H1 (cell line): Measurements from ENCODE around the gene ZIC1. TPM values are rescaled to one million over a fixed set of nuclear protein-coding genes. Genes with fewer than 3 reads are reported as not detected.

Experiments used
- BRCA1 ChIP-seq: IDR thresholded peaks from 2 replicates; pipeline ENCODE4 v1.6.1; 2012; ENCODE audit warnings: low read depth, low read length, improper control_type of control experiment
- CBX5 ChIP-seq: fragments of 300-800, 300-1000 bp; sonication (generic); IDR thresholded peaks from 2 replicates; pipeline ENCODE4 v1.7.1; 2016; ENCODE audit warnings: antibody characterized with exemption, low read length, low read depth
- CBX8 ChIP-seq: fragments of 300-800, 300-1000 bp; sonication (generic); IDR thresholded peaks from 2 replicates; pipeline ENCODE4 v1.7.1; 2016; ENCODE audit warnings: low read depth, low read length, borderline replicate concordance
- CTBP2 ChIP-seq: IDR thresholded peaks from 2 replicates; pipeline ENCODE4 v1.7.0; 2011; ENCODE audit warnings: borderline replicate concordance, mild to moderate bottlenecking, moderate library complexity, mixed read lengths, low read length; ENCODE audit not compliant: insufficient read depth, insufficient read length
- EZH2 ChIP-seq: fragments of 200-600 bp; sonication (generic); IDR thresholded peaks from 2 replicates; pipeline ENCODE4 v1.7.1; 2012; ENCODE audit warnings: low read depth, mild to moderate bottlenecking, moderate library complexity, low read length, inconsistent platforms; ENCODE audit not compliant: severe bottlenecking
- RBBP5 ChIP-seq: IDR thresholded peaks from 2 replicates; pipeline ENCODE4 v1.7.1; 2012; ENCODE audit warnings: low read depth, mild to moderate bottlenecking, inconsistent platforms, low read length, moderate library complexity, borderline replicate concordance
- RNF2 ChIP-seq: fragments of 200-900, 300-1000 bp; sonication (generic); IDR thresholded peaks from 2 replicates; pipeline ENCODE4 v1.7.1; 2016; ENCODE audit warnings: borderline replicate concordance, low read depth, mild to moderate bottlenecking, antibody characterized with exemption, low read length; ENCODE audit not compliant: poor library complexity, severe bottlenecking; ENCODE audit errors: missing control alignments
- TCF12 ChIP-seq: IDR thresholded peaks from 2 replicates; pipeline ENCODE4 v1.6.1; 2011; ENCODE audit warnings: low read depth, mild to moderate bottlenecking, low read length
- polyA plus RNA-seq, 7 experiments: library from polyadenylated mRNA; depleted of rRNA in 3 of 7; stranded (reverse) in 5 of 7; unstranded in 2 of 7; fragments of >200 nt in 5 of 7; fragments of 200-250 nt in 2 of 7; gene quantifications; 1 replicate in 5 of 7; 2 replicates in 1 of 7; 4 replicates in 1 of 7; pipeline versions ENCODE4 v1.2.1 to v1.2.3, GENCODE V29; 2011 to 2013; ENCODE audit warnings: missing spikeins in 2 of 7, mixed read lengths in 2 of 7
- total RNA-seq: library from RNA; stranded (reverse); fragmentation: NEBNext Ultra II Directional; extraction: Animal tissue kit (Norgen Biotek cat#: 25700); gene quantifications from 2 replicates; pipeline ENCODE4 v1.2.1, GENCODE V29; 2021

ZIC1 gene
- total and polyA plus RNA-seq, 2 of the 8 experiments (the other 6 are each of a cell fraction or from before 2014, with no cell fraction given): 0.80 to 2.2 TPM

DNA sequence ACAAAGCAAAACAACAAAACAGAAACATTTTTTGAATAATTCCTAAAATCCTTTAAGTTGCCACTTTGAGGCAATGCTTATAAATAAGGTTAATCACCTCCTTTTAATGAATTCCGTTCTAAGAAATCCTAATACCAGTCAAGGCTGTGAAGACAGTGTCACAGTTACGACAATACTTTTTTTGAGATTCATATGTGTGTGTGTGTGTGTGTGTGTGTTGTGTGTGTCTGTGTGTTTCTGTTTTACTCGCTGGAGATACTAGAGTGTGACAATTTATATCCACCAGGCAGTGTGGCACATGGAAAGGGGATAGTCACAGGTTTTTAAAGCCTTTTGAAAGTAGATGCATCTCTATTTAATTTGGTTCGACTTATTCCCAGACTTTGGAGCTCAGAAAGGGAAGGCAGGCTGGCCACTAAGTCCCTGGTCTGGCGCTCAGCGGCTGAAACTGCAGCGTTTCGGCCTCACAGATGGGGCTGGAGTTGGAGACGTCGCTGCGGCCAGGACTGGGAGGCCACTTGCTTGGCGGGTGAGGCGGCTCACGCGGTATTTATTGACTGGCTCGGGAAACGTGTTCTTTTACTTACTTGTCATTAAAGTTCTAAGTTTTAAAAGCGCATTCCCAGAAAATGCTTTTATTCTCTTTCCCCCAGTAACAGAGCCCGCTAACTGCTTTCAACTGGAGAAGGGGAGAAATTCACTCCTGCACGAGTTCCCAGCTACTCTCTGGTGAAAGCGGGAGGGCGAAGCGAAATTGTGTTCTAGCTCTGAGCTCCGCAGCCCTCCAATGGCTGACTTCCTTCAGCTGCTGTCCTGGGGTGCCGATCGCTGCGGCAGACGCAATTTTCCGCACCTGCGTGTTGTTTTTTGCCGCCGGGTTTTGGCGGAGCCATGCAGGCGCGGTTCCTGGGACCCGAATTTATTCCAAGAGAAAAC lies 13.7 kb downstream of the ZIC1 start (continued):
- TF ChIP-seq RNF2 (peak; percentile 88), EZH2 (peak; percentile 91), RBBP5 (peak; percentile 53; the same call in 1 of the 2 replicates), CTBP2 (no peak), TCF12 (peak; percentile 48; the same call in 1 of the 2 replicates), CBX5 (no peak), BRCA1 (no peak), CBX8 (peak; percentile 42; the same call in 1 of the 2 replicates)
